ENCODE measurements around the gene ATP1B1.

ATP1B1 gene

DNA sequence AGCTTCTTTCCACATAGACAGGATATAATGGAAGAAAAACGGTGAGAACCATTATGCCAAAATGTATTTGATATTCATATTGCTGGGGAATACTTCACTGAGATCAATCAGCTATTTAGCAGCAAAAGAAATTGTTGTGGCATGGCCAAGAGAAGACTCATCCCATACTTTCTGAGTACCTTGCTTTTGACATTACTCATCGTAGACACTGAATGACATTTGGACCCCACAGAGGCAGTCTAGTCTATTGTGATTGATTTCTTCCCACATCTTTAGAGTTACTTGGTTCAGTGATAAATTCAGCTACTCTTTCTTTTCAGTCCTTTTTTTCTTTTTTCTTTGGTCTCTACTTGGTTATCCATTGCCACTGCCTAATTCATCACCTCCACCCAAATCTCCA is 22.1 kb downstream of the ATP1B1 start:
- H3K9me3 ChIP-seq (ENCODE audit: control insufficient read depth in 2 of 2, low read length in 2 of 2): no peaks in the 10 kb centered on the region
- no peak overlapping the region for H3K4me3 ChIP-seq (ENCODE audit: low read length in 2 of 2)
- H3K4me1 ChIP-seq (ENCODE audit: control insufficient read depth, insufficient read depth, low read length): no peaks in the 10 kb centered on the region
- no peak overlapping the region for H3K9ac ChIP-seq (ENCODE audit: low read length in 2 of 2)
- peaks cover 20 to 41% of the 10 kb centered on the region in 2 donors for H3K36me3 ChIP-seq (ENCODE audit: control insufficient read depth in 2 of 2, insufficient read depth in 2 of 2, low read length in 2 of 2)
- no peak overlapping the region for H3K27ac ChIP-seq (ENCODE audit: low read length)
- no peaks in the 10 kb centered on the region for H3K27me3 ChIP-seq (ENCODE audit: control insufficient read depth in 1 of 2, insufficient read depth in 2 of 2, low read length in 2 of 2)

DNA sequence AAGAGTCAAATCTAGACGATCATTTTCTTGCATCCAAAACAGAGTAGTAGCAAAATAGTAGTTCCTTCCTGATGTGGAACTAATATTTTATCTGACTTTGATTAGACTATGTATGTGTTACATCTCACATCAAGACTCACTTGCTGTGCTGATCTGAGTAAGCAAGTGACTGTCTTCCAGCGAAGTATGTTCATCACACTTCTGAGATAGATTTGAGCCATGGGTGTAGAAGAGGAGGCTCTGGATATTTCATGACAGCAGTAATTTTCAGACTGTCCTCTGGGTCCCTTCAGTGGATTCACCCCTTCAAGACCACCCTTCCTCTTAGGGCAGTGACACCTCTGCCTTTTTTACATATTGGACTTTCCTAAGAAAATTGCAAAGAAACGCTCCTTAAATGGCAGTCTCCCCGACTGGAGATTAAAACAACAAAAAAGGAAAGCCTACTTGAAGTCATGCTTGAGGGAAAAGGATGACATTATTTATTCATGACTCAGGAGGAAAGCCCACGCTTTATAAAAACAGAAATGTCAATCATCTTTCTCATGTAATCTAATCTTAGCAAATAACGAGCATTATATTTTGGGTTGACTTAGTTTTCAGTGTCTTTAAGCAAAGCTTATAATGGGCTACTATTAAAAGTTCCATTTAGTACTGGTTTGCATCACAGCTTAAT is 22.8 kb downstream of the ATP1B1 start:
- Histone ChIP-seq H3K9me3 (ENCODE audit: control insufficient read depth in 2 of 2, low read length in 2 of 2) (no peaks in the 10 kb centered on the region), H3K27ac (ENCODE audit: low read length) (no peak overlapping the region), H3K9ac (ENCODE audit: low read length in 2 of 2) (no peak overlapping the region), H3K27me3 (ENCODE audit: control insufficient read depth in 1 of 2, insufficient read depth in 2 of 2, low read length in 2 of 2) (no peaks in the 10 kb centered on the region), H3K4me3 (ENCODE audit: low read length in 2 of 2) (no peak overlapping the region), H3K4me1 (ENCODE audit: control insufficient read depth, insufficient read depth, low read length) (no peaks in the 10 kb centered on the region), H3K36me3 (ENCODE audit: control insufficient read depth in 2 of 2, insufficient read depth in 2 of 2, low read length in 2 of 2) (peaks cover 20 to 41% of the 10 kb centered on the region in 2 donors)

DNA sequence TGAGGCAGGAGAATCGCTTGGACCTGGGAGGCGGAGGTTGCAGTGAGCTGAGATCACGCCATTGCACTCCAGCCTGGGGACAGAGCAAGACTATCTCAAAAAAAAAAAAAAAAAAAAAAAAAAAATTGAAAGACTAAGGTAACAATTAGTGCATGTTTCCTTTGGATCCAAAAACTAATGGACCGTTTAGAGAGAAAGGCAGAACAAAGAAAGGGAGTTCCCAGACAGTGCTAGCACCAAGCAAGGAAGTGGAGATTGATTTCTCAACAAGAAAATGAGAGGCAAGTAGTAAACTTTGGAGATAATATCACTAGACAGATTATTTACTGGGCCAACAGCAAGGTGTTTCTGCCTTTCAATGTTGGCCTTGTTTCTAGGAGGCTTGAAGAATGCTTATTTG is 24.2 kb downstream of the ATP1B1 start:
- H3K27me3 ChIP-seq (ENCODE audit: control insufficient read depth in 1 of 2, insufficient read depth in 2 of 2, low read length in 2 of 2): no peaks in the 10 kb centered on the region
- H3K9ac ChIP-seq (ENCODE audit: low read length in 2 of 2): no peak overlapping the region
- H3K9me3 ChIP-seq (ENCODE audit: control insufficient read depth in 2 of 2, low read length in 2 of 2): no peaks in the 10 kb centered on the region
- H3K27ac ChIP-seq (ENCODE audit: low read length): no peak overlapping the region
- H3K36me3 ChIP-seq (ENCODE audit: control insufficient read depth in 2 of 2, insufficient read depth in 2 of 2, low read length in 2 of 2): peaks cover 17 to 35% of the 10 kb centered on the region in 2 donors
- H3K4me3 ChIP-seq (ENCODE audit: low read length in 2 of 2): no peak overlapping the region
- H3K4me1 ChIP-seq (ENCODE audit: control insufficient read depth, insufficient read depth, low read length): no peaks in the 10 kb centered on the region

DNA sequence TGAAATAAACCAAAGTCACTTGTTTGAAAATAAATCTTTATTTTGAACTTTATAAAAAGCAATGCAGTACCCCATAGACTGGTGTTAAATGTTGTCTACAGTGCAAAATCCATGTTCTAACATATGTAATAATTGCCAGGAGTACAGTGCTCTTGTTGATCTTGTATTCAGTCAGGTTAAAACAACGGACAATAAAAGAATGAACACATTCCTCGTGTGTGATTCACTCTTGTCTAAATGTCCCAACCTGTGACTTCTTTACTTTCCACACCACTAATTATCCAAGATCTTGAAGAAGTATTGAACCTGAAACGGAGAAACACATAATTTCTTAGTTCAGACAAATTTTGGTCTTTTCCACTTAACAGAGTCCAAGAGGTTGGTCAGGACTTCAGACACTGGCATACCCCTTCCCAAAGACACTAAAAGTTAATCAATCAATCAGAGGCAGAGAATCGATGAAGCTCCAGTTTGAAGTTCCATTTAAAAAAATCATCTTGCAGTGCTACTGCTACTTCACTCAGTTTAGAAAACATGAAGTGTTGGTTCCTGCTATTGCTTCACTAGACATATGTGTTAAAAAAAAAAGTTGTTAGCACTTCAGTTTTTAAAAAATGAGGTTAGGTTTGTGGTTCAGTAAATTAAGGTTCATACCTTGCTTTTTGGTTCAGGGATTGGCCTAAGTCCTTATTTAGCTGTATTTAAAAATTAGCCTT is 26.2 kb downstream of the ATP1B1 start:
- Histone ChIP-seq H3K4me3 (ENCODE audit: low read length in 2 of 2) (no peak overlapping the region), H3K36me3 (ENCODE audit: control insufficient read depth in 2 of 2, insufficient read depth in 2 of 2, low read length in 2 of 2) (peaks cover 11 to 27% of the 10 kb centered on the region in 2 donors), H3K27ac (ENCODE audit: low read length) (no peak overlapping the region), H3K4me1 (ENCODE audit: control insufficient read depth, insufficient read depth, low read length) (no peaks in the 10 kb centered on the region), H3K27me3 (ENCODE audit: control insufficient read depth in 1 of 2, insufficient read depth in 2 of 2, low read length in 2 of 2) (no peaks in the 10 kb centered on the region), H3K9ac (ENCODE audit: low read length in 2 of 2) (no peak overlapping the region), H3K9me3 (ENCODE audit: control insufficient read depth in 2 of 2, low read length in 2 of 2) (no peaks in the 10 kb centered on the region)

DNA sequence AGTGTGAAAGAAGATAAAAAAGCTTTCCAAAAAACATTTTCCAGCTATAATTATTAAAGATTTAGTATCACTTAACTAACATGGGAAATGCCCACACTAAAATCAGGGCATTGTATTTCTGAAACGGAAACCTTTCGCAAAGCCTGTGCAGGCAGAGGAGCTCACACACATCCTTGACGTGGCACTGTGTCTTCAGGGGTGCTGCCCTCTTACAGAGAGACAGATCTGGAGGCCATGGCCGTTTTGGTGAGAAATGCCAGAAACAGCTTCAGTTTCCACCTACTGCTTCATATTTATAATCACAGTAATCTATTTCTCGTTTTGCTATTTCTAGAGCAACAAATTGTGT is 26.7 kb downstream of the ATP1B1 start:
- no peaks in the 10 kb centered on the region for H3K9me3 ChIP-seq (ENCODE audit: control insufficient read depth in 2 of 2, low read length in 2 of 2)
- no peak overlapping the region for H3K9ac ChIP-seq (ENCODE audit: low read length in 2 of 2)
- H3K27me3 ChIP-seq (ENCODE audit: control insufficient read depth in 1 of 2, insufficient read depth in 2 of 2, low read length in 2 of 2): no peaks in the 10 kb centered on the region
- H3K27ac ChIP-seq (ENCODE audit: low read length): no peak overlapping the region
- H3K4me3 ChIP-seq (ENCODE audit: low read length in 2 of 2): no peak overlapping the region
- peaks cover 9 to 27% of the 10 kb centered on the region in 2 donors for H3K36me3 ChIP-seq (ENCODE audit: control insufficient read depth in 2 of 2, insufficient read depth in 2 of 2, low read length in 2 of 2)
- H3K4me1 ChIP-seq (ENCODE audit: control insufficient read depth, insufficient read depth, low read length): no peaks in the 10 kb centered on the region

DNA sequence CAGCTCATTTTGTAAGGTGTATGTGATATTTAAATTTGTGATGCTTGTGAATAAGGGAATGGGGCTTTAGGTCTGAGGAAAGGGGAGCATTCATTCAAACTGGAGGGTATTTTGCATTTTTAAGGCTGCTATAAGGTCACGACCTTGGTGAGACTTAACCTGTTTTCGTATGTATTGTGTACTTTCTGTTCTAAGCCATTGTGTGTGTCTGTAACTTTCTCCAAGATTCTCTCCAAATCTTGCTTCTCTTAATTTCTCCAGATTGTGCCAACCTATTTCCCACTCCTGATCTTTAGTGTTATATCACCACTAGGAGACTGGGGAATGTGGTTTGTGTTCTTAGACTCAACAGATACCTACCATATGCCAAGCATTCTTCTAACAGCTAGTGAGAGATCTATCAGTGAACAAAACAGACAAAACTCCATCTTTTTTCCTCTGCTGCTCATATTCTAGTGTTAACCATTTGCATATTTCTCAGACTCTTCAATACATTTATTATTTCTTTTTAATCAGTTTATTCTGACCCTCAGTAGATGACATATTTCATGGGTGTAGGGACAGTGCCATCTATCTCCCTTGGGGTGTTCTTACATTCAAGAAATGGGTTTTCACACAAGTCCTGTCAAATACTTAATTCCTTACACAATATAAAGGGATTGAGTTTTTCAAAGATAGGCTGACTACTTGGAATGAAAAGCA is 27.5 kb downstream of the ATP1B1 start:
- H3K27ac ChIP-seq (ENCODE audit: low read length): no peak overlapping the region
- H3K9ac ChIP-seq (ENCODE audit: low read length in 2 of 2): no peak overlapping the region
- H3K27me3 ChIP-seq (ENCODE audit: control insufficient read depth in 1 of 2, insufficient read depth in 2 of 2, low read length in 2 of 2): no peaks in the 10 kb centered on the region
- H3K9me3 ChIP-seq (ENCODE audit: control insufficient read depth in 2 of 2, low read length in 2 of 2): no peaks in the 10 kb centered on the region
- H3K4me1 ChIP-seq (ENCODE audit: control insufficient read depth, insufficient read depth, low read length): no peaks in the 10 kb centered on the region
- H3K36me3 ChIP-seq (ENCODE audit: control insufficient read depth in 2 of 2, insufficient read depth in 2 of 2, low read length in 2 of 2): peaks cover 7 to 20% of the 10 kb centered on the region in 2 donors
- H3K4me3 ChIP-seq (ENCODE audit: low read length in 2 of 2): no peak overlapping the region

DNA sequence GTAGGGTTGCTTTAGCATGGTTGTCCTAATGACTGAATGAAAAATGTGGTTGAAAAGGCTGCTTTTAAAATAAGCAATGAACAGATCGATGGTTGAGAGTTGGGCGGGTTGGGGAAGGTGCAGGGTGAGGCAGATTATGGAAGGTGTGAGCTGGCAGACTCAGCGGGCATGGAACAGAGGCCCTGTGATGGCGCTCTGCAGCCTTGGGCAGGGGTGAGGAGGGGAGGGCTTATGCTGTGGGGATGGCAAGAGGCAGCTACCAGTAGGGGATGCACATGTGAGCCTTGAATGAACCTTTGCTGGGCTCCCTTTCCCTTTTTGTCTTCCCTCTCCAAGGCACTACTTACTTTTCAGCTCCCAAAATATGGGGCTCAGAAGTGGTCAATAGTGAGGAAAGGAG is 30.9 kb downstream of the ATP1B1 start:
- Histone ChIP-seq H3K27me3 (ENCODE audit: control insufficient read depth in 1 of 2, insufficient read depth in 2 of 2, low read length in 2 of 2) (no peaks in the 10 kb centered on the region), H3K4me1 (ENCODE audit: control insufficient read depth, insufficient read depth, low read length) (no peaks in the 10 kb centered on the region)

DNA sequence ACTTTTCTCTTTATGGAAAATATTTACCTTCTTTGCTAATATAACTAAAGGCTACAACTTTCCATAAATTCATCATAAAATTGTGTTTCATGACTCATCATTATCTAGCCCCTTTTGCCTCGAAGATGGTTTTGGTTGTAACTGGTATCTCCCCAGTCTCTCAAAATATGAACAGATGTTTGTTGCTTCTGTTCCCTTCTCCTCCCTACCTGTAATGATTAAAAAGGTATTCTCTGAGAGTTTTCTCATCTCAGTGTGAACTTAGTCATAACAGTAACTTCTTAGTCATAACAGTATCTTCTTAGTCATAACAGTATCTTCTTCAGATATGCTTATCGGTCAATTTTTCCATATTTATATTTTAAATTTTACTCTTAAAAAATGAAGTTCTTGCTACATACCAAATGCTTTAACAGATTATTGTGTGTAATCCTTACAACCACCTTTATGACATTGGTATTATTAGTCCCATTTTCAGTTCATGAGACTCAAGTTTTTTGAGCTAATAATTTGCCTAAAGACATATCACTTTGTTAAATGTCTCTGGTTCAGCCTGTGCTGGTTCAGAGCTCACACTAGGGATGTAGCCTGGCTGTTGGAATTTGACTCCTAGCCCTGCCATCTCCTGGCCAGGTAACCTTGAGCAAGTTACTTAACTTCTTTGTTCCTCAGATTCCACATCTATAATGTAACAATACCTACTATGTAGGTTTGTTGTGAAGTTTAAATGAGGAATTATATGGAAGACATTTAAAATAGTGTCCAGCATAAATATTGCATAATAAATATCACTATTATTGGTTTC is 32.6 kb downstream of the ATP1B1 start:
- Histone ChIP-seq H3K4me3 (ENCODE audit: low read length in 2 of 2) (no peak overlapping the region), H3K9ac (ENCODE audit: low read length in 2 of 2) (no peak overlapping the region), H3K36me3 (ENCODE audit: control insufficient read depth in 2 of 2, insufficient read depth in 2 of 2, low read length in 2 of 2) (no peaks in the 10 kb centered on the region), H3K27ac (ENCODE audit: low read length) (no peak overlapping the region), H3K9me3 (ENCODE audit: control insufficient read depth in 2 of 2, low read length in 2 of 2) (no peaks in the 10 kb centered on the region), H3K27me3 (ENCODE audit: control insufficient read depth in 1 of 2, insufficient read depth in 2 of 2, low read length in 2 of 2) (no peaks in the 10 kb centered on the region), H3K4me1 (ENCODE audit: control insufficient read depth, insufficient read depth, low read length) (no peaks in the 10 kb centered on the region)

More for the DNA sequence above, 30.9 kb downstream of the ATP1B1 start:
- no peaks in the 10 kb centered on the region for H3K9me3 ChIP-seq (ENCODE audit: control insufficient read depth in 2 of 2, low read length in 2 of 2)
- H3K4me3 ChIP-seq (ENCODE audit: low read length in 2 of 2): no peak overlapping the region
- no peak overlapping the region for H3K9ac ChIP-seq (ENCODE audit: low read length in 2 of 2)
- H3K36me3 ChIP-seq (ENCODE audit: control insufficient read depth in 2 of 2, insufficient read depth in 2 of 2, low read length in 2 of 2): peaks cover 0 to 5% of the 10 kb centered on the region in 2 donors
- H3K27ac ChIP-seq (ENCODE audit: low read length): no peak overlapping the region

DNA sequence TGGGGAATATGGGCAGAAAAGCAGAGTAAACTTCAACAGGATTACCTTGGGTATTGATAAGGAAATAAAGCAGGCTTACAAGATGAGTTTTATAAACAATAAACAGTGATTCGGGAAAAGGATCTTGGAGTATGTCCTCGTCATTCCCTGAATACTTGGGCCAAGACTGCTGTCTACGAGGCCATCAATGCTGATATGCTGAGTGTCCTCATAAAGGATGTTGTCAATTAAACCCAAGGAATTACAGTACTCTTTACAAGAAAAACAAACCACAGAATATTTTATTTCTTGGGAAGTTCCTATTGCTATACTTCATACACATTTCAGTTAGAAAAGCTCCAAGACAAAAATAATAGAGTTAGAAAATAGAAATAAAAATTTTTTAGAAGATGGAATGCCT is 34.9 kb downstream of the ATP1B1 start:
- Histone ChIP-seq H3K27me3 (ENCODE audit: control insufficient read depth in 1 of 2, insufficient read depth in 2 of 2, low read length in 2 of 2) (no peaks in the 10 kb centered on the region), H3K9me3 (ENCODE audit: control insufficient read depth in 2 of 2, low read length in 2 of 2) (no peaks in the 10 kb centered on the region), H3K4me1 (ENCODE audit: control insufficient read depth, insufficient read depth, low read length) (no peaks in the 10 kb centered on the region), H3K27ac (ENCODE audit: low read length) (no peak overlapping the region), H3K4me3 (ENCODE audit: low read length in 2 of 2) (no peak overlapping the region), H3K36me3 (ENCODE audit: control insufficient read depth in 2 of 2, insufficient read depth in 2 of 2, low read length in 2 of 2) (no peaks in the 10 kb centered on the region), H3K9ac (ENCODE audit: low read length in 2 of 2) (no peak overlapping the region)

DNA sequence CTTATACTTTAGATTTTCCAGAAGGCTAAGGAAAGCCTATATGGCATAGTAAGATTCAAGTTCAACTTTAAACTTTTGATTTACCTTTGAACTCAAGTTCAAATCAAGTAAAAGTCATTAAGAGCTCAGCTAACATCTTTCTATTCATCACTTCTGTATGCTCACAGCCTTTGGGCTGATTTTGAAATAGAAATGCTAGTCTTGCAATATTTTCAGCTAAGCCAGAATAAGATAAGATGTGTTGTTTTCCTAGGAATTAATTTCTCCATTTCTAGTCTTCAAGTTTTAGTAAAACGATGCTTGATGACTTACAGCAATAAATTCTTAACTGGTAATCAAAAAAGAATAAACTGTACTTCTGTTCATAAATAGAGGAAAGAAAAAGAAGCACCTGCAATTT is 35.6 kb downstream of the ATP1B1 start:
- Histone ChIP-seq H3K4me3 (ENCODE audit: low read length in 2 of 2) (no peak overlapping the region), H3K4me1 (ENCODE audit: control insufficient read depth, insufficient read depth, low read length) (no peaks in the 10 kb centered on the region), H3K27me3 (ENCODE audit: control insufficient read depth in 1 of 2, insufficient read depth in 2 of 2, low read length in 2 of 2) (no peaks in the 10 kb centered on the region), H3K36me3 (ENCODE audit: control insufficient read depth in 2 of 2, insufficient read depth in 2 of 2, low read length in 2 of 2) (no peaks in the 10 kb centered on the region), H3K9me3 (ENCODE audit: control insufficient read depth in 2 of 2, low read length in 2 of 2) (no peaks in the 10 kb centered on the region), H3K27ac (ENCODE audit: low read length) (no peak overlapping the region), H3K9ac (ENCODE audit: low read length in 2 of 2) (no peak overlapping the region)
